HL-60 (cell line): Measurements from ENCODE around the gene GUCY1A2.

ENCODE experiments used
- DNase-seq, 2 experiments: peaks; one replicate each; pipeline ENCODE4 v3.0.0-alpha.2; 2010 to 2020; ENCODE audit warnings: low read depth in 1 of 2, low spot score in 1 of 2
- H3K27ac ChIP-seq: fragments of 250-450 bp; sonication (Bioruptor Pico); replicated peaks from 2 replicates; pipeline ENCODE4 v1.5.1; 2020; ENCODE audit warnings: mild to moderate bottlenecking, moderate library complexity
- H3K27me3 ChIP-seq: fragments of 250-450 bp; sonication (Bioruptor Pico); 2 replicates; pipeline ENCODE4 v1.5.1; 2021; ENCODE audit warnings: mild to moderate bottlenecking, moderate library complexity; ENCODE audit not compliant: insufficient read depth, poor library complexity, severe bottlenecking
- H3K4me3 ChIP-seq: replicated peaks from 2 replicates; pipeline ENCODE4 v1.5.1; 2011; ENCODE audit warnings: mild to moderate bottlenecking, control low read depth, low read length; ENCODE audit not compliant: insufficient read depth
- CTCF ChIP-seq: IDR thresholded peaks from one replicate; pipeline ENCODE4 v1.5.1; 2011; ENCODE audit warnings: low read length, control low read depth, inconsistent platforms; ENCODE audit not compliant: insufficient read depth
- GABPA ChIP-seq: IDR thresholded peaks from 2 replicates; pipeline ENCODE4 v1.6.1; 2012; ENCODE audit warnings: low read depth
- POLR2AphosphoS5 ChIP-seq: IDR thresholded peaks from 2 replicates; pipeline ENCODE4 v1.6.1; 2012; ENCODE audit warnings: low read depth
- REST ChIP-seq: IDR thresholded peaks from 2 replicates; pipeline ENCODE4 v1.6.1; 2012; ENCODE audit warnings: low read depth; ENCODE audit not compliant: insufficient replicate concordance
- SPI1 ChIP-seq: IDR thresholded peaks from 2 replicates; pipeline ENCODE4 v1.6.1; 2012; ENCODE audit warnings: low read depth, mild to moderate bottlenecking, borderline replicate concordance

The GUCY1A2 gene

GRCh38 chr11:107020594-107020993, 2.3 kb upstream of the GUCY1A2 start:
- TF ChIP-seq GABPA, result no peak
- TF ChIP-seq POLR2AphosphoS5, result no peak
- TF ChIP-seq CTCF, result no peak
- TF ChIP-seq SPI1, result no peak
- no peak for TF ChIP-seq REST
- no peak overlapping the region for H3K27ac ChIP-seq
- H3K4me3 ChIP-seq, result no peak overlapping the region
- peaks cover 12% of the 10 kb centered on the region for H3K27me3 ChIP-seq
- no peak for DNase-seq

GRCh38 chr11:107018902-107019493, 722 bp upstream of the GUCY1A2 start:
- Histone ChIP-seq H3K27ac (no peak overlapping the region), H3K27me3 (peaks cover 12% of the 10 kb centered on the region), H3K4me3 (peak overlapping the region; percentile 31)
- peak in 1 of 2 experiments; percentile 60 for DNase-seq
- TF ChIP-seq REST (peak; percentile 98), GABPA (no peak)

GRCh38 chr11:107017433-107018218, 650 bp downstream of the GUCY1A2 start:
- DNase-seq, result peak in 1 of 2 experiments; percentile 46
- TF ChIP-seq CTCF (peak; percentile 19), REST (no peak), GABPA (no peak)

More at GRCh38 chr11:107017433-107018218, 650 bp downstream of the GUCY1A2 start:
- Histone ChIP-seq H3K27ac (no peak overlapping the region), H3K4me3 (peak overlapping the region; percentile 43), H3K27me3 (peaks cover 15% of the 10 kb centered on the region)
